Measurements from ENCODE around the gene MFSD12. TPM values are rescaled to one million over a fixed set of nuclear protein-coding genes. Genes with fewer than 3 reads are reported as not detected.
A peak's percentile ranks its signal among the peaks of the same experiment; 100 is the strongest.

MFSD12 gene
- total RNA-seq, 1 donor from 2014 or later: 76.9 TPM

DNA sequence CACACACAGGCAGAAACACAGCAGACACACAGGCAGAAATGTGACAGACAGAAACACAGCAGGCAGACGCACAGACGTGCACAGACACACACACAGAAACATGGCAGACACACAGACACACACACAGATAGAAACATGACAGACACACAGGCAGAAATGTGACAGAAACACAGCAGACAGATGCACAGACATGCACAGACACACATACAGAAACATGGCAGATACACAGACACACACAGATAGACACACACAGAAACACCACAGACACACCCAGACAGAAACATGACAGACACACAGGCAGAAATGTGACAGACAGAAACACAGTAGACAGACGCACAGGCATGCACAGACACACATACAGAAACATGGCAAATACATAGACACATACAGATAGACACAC, 48.0 kb upstream of the MFSD12 start:
- intact Hi-C loops (cut with micrococcal nuclease): loop anchor here (5.0 kb wide), 1 partner anchor 48 kb away; the partner anchor contains the start of gene MFSD12
- POLR2A ChIA-PET: interaction anchor here (0.7 to 1.3 kb wide), 3 partner anchors 15 to 83 kb away, joined by 3 read pairs; partner anchors contain the start of gene MFSD12
- DNase-seq (no peak), ATAC-seq (ENCODE audit: low read depth) (no peak)
- peaks cover 1% of the 10 kb centered on the region for H3K27me3 Mint-ChIP-seq
- H3K27ac Mint-ChIP-seq: no peak overlapping the region
- peaks cover 3% of the 10 kb centered on the region for H3K36me3 Mint-ChIP-seq (ENCODE audit: low read depth)
- TF ChIP-seq, protein P1, sequence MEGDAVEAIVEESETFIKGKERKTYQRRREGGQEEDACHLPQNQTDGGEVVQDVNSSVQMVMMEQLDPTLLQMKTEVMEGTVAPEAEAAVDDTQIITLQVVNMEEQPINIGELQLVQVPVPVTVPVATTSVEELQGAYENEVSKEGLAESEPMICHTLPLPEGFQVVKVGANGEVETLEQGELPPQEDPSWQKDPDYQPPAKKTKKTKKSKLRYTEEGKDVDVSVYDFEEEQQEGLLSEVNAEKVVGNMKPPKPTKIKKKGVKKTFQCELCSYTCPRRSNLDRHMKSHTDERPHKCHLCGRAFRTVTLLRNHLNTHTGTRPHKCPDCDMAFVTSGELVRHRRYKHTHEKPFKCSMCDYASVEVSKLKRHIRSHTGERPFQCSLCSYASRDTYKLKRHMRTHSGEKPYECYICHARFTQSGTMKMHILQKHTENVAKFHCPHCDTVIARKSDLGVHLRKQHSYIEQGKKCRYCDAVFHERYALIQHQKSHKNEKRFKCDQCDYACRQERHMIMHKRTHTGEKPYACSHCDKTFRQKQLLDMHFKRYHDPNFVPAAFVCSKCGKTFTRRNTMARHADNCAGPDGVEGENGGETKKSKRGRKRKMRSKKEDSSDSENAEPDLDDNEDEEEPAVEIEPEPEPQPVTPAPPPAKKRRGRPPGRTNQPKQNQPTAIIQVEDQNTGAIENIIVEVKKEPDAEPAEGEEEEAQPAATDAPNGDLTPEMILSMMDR (IDR thresholded peaks at IDR 0.05): no peak
- H3K9me3 Mint-ChIP-seq: no peaks in the 10 kb centered on the region
- CTCF ChIA-PET: interaction anchor here (1.2 kb wide), 1 partner anchor 60 kb away, joined by 3 read pairs; no protein-coding TSS in a partner anchor
- H3K4me1 Mint-ChIP-seq: peaks cover 18% of the 10 kb centered on the region
- H3K4me3 Mint-ChIP-seq: no peak overlapping the region

DNA sequence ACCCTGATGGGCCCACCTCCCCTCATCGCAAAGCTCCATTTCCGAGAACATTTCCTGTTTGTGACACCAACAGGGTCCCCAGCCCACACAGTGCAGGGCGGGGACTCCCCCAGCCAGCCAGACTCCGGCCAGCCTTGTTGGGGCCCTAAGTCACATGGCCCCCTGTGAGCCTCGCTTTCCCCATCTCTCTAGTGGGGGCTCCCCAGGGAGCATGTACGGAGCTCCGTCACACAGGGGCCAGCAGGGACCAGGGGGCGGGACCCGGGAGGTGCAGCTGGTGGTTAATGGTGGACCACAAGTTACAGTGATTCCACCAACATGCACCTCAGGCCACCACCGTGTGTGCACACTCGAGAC, 47.6 kb upstream of the MFSD12 start:
- peak; percentile 64 for ATAC-seq (ENCODE audit: low read depth)
- Mint-ChIP-seq H3K27ac (no peak overlapping the region), H3K9me3 (no peaks in the 10 kb centered on the region), H3K4me1 (peaks cover 18% of the 10 kb centered on the region), H3K36me3 (ENCODE audit: low read depth) (peaks cover 3% of the 10 kb centered on the region), H3K27me3 (peaks cover 1% of the 10 kb centered on the region), H3K4me3 (no peak overlapping the region)
- intact Hi-C loops (cut with micrococcal nuclease): loop anchor here (5.0 kb wide), 1 partner anchor 48 kb away; the partner anchor contains the start of gene MFSD12
- ChIA-PET CTCF (interaction anchor here (1.2 kb wide), 1 partner anchor 60 kb away, joined by 3 read pairs; no protein-coding TSS in a partner anchor), POLR2A (interaction anchor here (0.7 to 1.3 kb wide), 3 partner anchors 15 to 83 kb away, joined by 3 read pairs; partner anchors contain the start of gene MFSD12)
- peak; percentile 33 for DNase-seq
- TF ChIP-seq, protein P1 (IDR thresholded peaks at IDR 0.05): no peak

DNA sequence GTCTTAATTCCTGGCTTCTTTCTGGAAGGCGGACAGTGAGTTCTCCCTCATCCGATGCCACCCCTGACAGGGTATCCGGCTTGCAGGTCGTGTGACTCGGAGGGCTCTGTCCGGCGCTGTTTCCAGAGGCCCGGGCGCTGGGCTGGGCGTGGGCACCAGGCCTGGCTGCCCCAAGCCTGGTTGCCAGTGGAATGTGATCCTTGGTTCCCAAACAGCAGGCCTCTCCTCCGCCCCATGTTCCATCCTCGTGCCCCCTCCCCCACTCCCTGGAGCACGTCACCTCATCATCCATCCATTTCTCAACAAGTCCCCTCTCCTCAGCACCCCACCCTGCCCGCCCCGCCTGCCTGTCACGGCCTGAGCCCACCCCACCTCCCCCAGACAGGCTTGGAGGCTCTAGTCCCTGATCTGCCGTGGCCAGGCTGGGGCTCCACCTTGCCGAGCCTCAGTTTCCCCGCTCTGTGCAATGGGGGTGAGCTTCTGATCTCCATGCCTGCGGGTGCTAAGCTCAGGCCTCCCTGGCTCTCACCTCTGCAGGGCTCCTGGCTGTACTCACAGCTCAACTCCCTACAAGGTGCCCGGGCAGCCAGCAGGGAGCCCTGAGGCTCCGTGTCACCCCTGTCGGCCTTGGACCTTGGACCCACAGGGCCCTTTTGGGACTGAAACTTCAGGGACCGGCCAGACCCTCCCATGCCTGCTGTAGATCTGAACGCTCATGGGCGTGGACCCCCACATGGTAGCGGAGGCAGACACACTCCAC, 47.0 kb upstream of the MFSD12 start:
- no peak overlapping the region for H3K27ac Mint-ChIP-seq
- ChIA-PET CTCF (interaction anchor here (1.2 kb wide), 1 partner anchor 59 kb away, joined by 3 read pairs; no protein-coding TSS in a partner anchor), POLR2A (interaction anchor here (0.7 to 1.3 kb wide), 3 partner anchors 14 to 84 kb away, joined by 3 read pairs; partner anchors contain the start of gene MFSD12)
- H3K4me1 Mint-ChIP-seq: peaks cover 18% of the 10 kb centered on the region
- DNase-seq: no peak
- TF ChIP-seq, protein P1 (IDR thresholded peaks at IDR 0.05): no peak
- ATAC-seq (ENCODE audit: low read depth): no peak
- peaks cover 1% of the 10 kb centered on the region for H3K27me3 Mint-ChIP-seq
- H3K9me3 Mint-ChIP-seq: no peaks in the 10 kb centered on the region
- intact Hi-C loops (cut with micrococcal nuclease): no loop called here
- no peaks in the 10 kb centered on the region for H3K36me3 Mint-ChIP-seq (ENCODE audit: low read depth)
- H3K4me3 Mint-ChIP-seq: no peak overlapping the region

DNA sequence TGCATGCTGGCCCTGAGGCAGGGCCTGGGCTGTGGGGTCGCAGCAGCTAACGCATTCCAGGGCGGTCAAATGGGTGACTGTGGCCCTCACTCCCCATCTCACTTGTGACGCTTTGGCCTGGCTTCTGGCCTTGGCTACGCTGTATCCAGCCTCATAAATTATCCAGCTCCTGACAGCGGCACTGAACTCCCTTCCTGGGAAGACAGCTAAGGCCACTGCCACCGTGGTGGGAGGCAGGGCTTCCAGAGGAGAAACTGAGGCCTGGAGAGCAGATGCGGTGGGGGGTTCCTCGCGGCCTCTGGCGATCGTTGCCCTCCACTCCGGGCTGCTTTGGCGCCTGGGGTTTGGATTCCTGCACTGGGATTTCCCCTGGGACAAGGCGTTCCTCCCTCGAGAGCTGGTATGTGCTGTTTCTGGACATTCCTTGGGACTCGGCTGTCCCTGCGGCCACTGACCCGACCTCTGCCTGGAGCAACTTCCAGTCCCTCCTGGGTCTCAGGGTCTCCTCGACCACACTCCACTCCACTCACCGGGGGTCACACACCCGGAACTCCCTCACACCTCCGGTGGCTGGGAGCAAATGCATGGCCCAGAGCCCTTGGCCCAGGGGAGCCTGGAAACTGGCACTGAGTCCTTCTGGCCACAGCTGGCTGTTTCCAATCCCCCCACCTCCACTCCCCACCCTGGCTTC, 45.9 kb upstream of the MFSD12 start:
- H3K9me3 Mint-ChIP-seq: no peaks in the 10 kb centered on the region
- peaks cover 1% of the 10 kb centered on the region for H3K27me3 Mint-ChIP-seq
- POLR2A ChIA-PET: interaction anchor here (0.5 to 0.7 kb wide), 2 partner anchors 177 to 1509 kb away, joined by 3 to 12 read pairs; no protein-coding TSS in a partner anchor
- H3K36me3 Mint-ChIP-seq (ENCODE audit: low read depth): no peaks in the 10 kb centered on the region
- peaks cover 16% of the 10 kb centered on the region for H3K4me1 Mint-ChIP-seq
- CTCF ChIA-PET: no interaction called here
- ATAC-seq (ENCODE audit: low read depth): no peak
- intact Hi-C loops (cut with micrococcal nuclease): no loop called here
- no peak overlapping the region for H3K4me3 Mint-ChIP-seq
- TF ChIP-seq, protein P1 (IDR thresholded peaks at IDR 0.05): no peak
- no peak overlapping the region for H3K27ac Mint-ChIP-seq
- no peak for DNase-seq

DNA sequence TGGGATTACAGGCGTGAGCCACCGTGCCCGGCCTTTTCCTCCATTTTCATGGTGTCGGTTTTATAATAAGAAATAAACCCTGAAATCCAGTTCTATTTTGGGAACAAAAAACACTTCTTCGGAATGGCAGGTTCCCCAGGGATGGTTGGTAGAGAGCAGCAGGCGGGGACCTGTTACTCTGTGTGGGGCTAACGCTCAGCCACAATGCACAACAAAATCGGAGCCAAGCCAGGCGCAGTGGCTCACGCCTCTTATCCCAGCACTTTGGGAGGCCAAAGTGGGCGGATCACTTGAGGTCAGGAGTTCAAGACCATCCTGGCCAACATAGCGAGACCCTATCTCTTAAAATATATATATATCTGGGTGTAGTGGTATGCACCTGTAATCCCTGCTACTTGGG, 43.6 kb upstream of the MFSD12 start:
- intact Hi-C loops (cut with micrococcal nuclease): no loop called here
- DNase-seq: no peak
- ChIA-PET CTCF (no interaction called here), POLR2A (no interaction called here)
- Mint-ChIP-seq H3K27ac (no peak overlapping the region), H3K9me3 (no peaks in the 10 kb centered on the region), H3K27me3 (no peaks in the 10 kb centered on the region), H3K4me3 (no peak overlapping the region), H3K36me3 (ENCODE audit: low read depth) (no peaks in the 10 kb centered on the region), H3K4me1 (peaks cover 3% of the 10 kb centered on the region)
- ATAC-seq (ENCODE audit: low read depth): no peak
- TF ChIP-seq, protein P1 (IDR thresholded peaks at IDR 0.05): no peak

All from activated B cell treated with CpG ODN at 0.5 μM for 24 hours (primary cell).